ENCODE results near the gene FAM229A.
"Not testable (repeated sequence)": the region's sequence is repeated elsewhere in the genome, so short reads cannot be mapped to it uniquely, and the experiment has no call there.

Gene FAM229A

GRCh38 chr1:32361308-32361673 lies 994 bp downstream of the FAM229A start:
- Histone ChIP-seq H3K27me3 (ENCODE audit: control insufficient read depth, insufficient read depth, low read length) (peaks cover 3% of the 10 kb centered on the region; the same call in 1 of the 2 replicates), H3K4me3 (ENCODE audit: low read length) (no peak overlapping the region), H3K27ac (ENCODE audit: low read length) (no peak overlapping the region), H3K9me3 (ENCODE audit: control insufficient read depth, insufficient read depth, low read length) (no peaks in the 10 kb centered on the region), H3K36me3 (ENCODE audit: control insufficient read depth, insufficient read depth, low read length) (peaks cover 7% of the 10 kb centered on the region), H3K4me1 (ENCODE audit: control insufficient read depth, insufficient read depth, low read length) (peaks cover 3% of the 10 kb centered on the region)
- WGBS (ENCODE audit: insufficient coverage, insufficient read length), result no CpG with 5 or more reads among the region's 35 CpGs
- DNase-seq (ENCODE audit: low read depth, low spot score), result no peak

GRCh38 chr1:32358435-32358834 lies 3.9 kb downstream of the FAM229A start:
- no peak overlapping the region for H3K27ac ChIP-seq (ENCODE audit: low read length)
- peaks cover 3% of the 10 kb centered on the region for H3K4me1 ChIP-seq (ENCODE audit: control insufficient read depth, insufficient read depth, low read length)
- peaks cover 3% of the 10 kb centered on the region; the same call in 1 of the 2 replicates for H3K27me3 ChIP-seq (ENCODE audit: control insufficient read depth, insufficient read depth, low read length)
- no peak overlapping the region for H3K4me3 ChIP-seq (ENCODE audit: low read length)
- WGBS (ENCODE audit: insufficient coverage, insufficient read length), result no CpG with 5 or more reads among the region's 3 CpGs
- H3K9me3 ChIP-seq (ENCODE audit: control insufficient read depth, insufficient read depth, low read length), result no peaks in the 10 kb centered on the region
- H3K36me3 ChIP-seq (ENCODE audit: control insufficient read depth, insufficient read depth, low read length), result no peaks in the 10 kb centered on the region
- DNase-seq (ENCODE audit: low read depth, low spot score), result no peak

- Histone ChIP-seq H3K9me3 (ENCODE audit: control insufficient read depth, insufficient read depth, low read length) (no peaks in the 10 kb centered on the region), H3K36me3 (ENCODE audit: control insufficient read depth, insufficient read depth, low read length) (no peaks in the 10 kb centered on the region), H3K4me1 (ENCODE audit: control insufficient read depth, insufficient read depth, low read length) (peaks cover 3% of the 10 kb centered on the region), H3K4me3 (ENCODE audit: low read length) (no peak overlapping the region), H3K27me3 (ENCODE audit: control insufficient read depth, insufficient read depth, low read length) (peaks cover 3% of the 10 kb centered on the region; the same call in 1 of the 2 replicates), H3K27ac (ENCODE audit: low read length) (no peak overlapping the region)
- DNase-seq (ENCODE audit: low read depth, low spot score), result no peak
- WGBS (ENCODE audit: insufficient coverage, insufficient read length), result no CpG with 5 or more reads among the region's 6 CpGs
These were observed 4.7 kb downstream of the FAM229A start for GRCh38 chr1:32357614-32358013.

- H3K4me3 ChIP-seq (ENCODE audit: low read length), result no peak overlapping the region
- no peak overlapping the region for H3K27ac ChIP-seq (ENCODE audit: low read length)
- no CpG with 5 or more reads among the region's 1 CpG for WGBS (ENCODE audit: insufficient coverage, insufficient read length)
- peaks cover 3% of the 10 kb centered on the region; the same call in 1 of the 2 replicates for H3K27me3 ChIP-seq (ENCODE audit: control insufficient read depth, insufficient read depth, low read length)
- peaks cover 1% of the 10 kb centered on the region; the same call in 1 of the 2 replicates for H3K4me1 ChIP-seq (ENCODE audit: control insufficient read depth, insufficient read depth, low read length)
- H3K36me3 ChIP-seq (ENCODE audit: control insufficient read depth, insufficient read depth, low read length), result no peaks in the 10 kb centered on the region
- no peaks in the 10 kb centered on the region for H3K9me3 ChIP-seq (ENCODE audit: control insufficient read depth, insufficient read depth, low read length)
- DNase-seq (ENCODE audit: low read depth, low spot score), result no peak
These were observed 5.8 kb downstream of the FAM229A start for GRCh38 chr1:32356478-32356877.

- H3K9me3 ChIP-seq (ENCODE audit: control insufficient read depth, insufficient read depth, low read length); H3K36me3 ChIP-seq (ENCODE audit: control insufficient read depth, insufficient read depth, low read length); H3K27ac ChIP-seq (ENCODE audit: low read length); H3K4me3 ChIP-seq (ENCODE audit: low read length); H3K27me3 ChIP-seq (ENCODE audit: control insufficient read depth, insufficient read depth, low read length); H3K4me1 ChIP-seq (ENCODE audit: control insufficient read depth, insufficient read depth, low read length); DNase-seq (ENCODE audit: low read depth, low spot score): not testable (repeated sequence)
- no CpG with 5 or more reads among the region's 6 CpGs for WGBS (ENCODE audit: insufficient coverage, insufficient read length)
These were observed 6.5 kb downstream of the FAM229A start for GRCh38 chr1:32355778-32356177.

- no peaks in the 10 kb centered on the region for H3K36me3 ChIP-seq (ENCODE audit: control insufficient read depth, insufficient read depth, low read length)
- no CpG with 5 or more reads among the region's 2 CpGs for WGBS (ENCODE audit: insufficient coverage, insufficient read length)
- no peaks in the 10 kb centered on the region for H3K4me1 ChIP-seq (ENCODE audit: control insufficient read depth, insufficient read depth, low read length)
- no peak overlapping the region for H3K27ac ChIP-seq (ENCODE audit: low read length)
- H3K27me3 ChIP-seq (ENCODE audit: control insufficient read depth, insufficient read depth, low read length), result peaks cover 3% of the 10 kb centered on the region; the same call in 1 of the 2 replicates
- DNase-seq (ENCODE audit: low read depth, low spot score), result no peak
- H3K9me3 ChIP-seq (ENCODE audit: control insufficient read depth, insufficient read depth, low read length), result peaks cover 2% of the 10 kb centered on the region; the same call in 1 of the 2 replicates
- H3K4me3 ChIP-seq (ENCODE audit: low read length), result no peak overlapping the region
These were observed 8.3 kb downstream of the FAM229A start for GRCh38 chr1:32353886-32354570.

GRCh38 chr1:32353431-32353830 lies 8.9 kb downstream of the FAM229A start:
- no peak overlapping the region for H3K4me3 ChIP-seq (ENCODE audit: low read length)
- H3K36me3 ChIP-seq (ENCODE audit: control insufficient read depth, insufficient read depth, low read length), result no peaks in the 10 kb centered on the region
- H3K27me3 ChIP-seq (ENCODE audit: control insufficient read depth, insufficient read depth, low read length), result peaks cover 3% of the 10 kb centered on the region; the same call in 1 of the 2 replicates
- no peak for DNase-seq (ENCODE audit: low read depth, low spot score)
- H3K4me1 ChIP-seq (ENCODE audit: control insufficient read depth, insufficient read depth, low read length), result no peaks in the 10 kb centered on the region
- WGBS (ENCODE audit: insufficient coverage, insufficient read length), result no CpG with 5 or more reads among the region's 2 CpGs
- peaks cover 2% of the 10 kb centered on the region; the same call in 1 of the 2 replicates for H3K9me3 ChIP-seq (ENCODE audit: control insufficient read depth, insufficient read depth, low read length)
- H3K27ac ChIP-seq (ENCODE audit: low read length), result no peak overlapping the region

GRCh38 chr1:32352831-32353383 lies 9.4 kb downstream of the FAM229A start:
- no peaks in the 10 kb centered on the region for H3K36me3 ChIP-seq (ENCODE audit: control insufficient read depth, insufficient read depth, low read length)
- no CpG with 5 or more reads among the region's 2 CpGs for WGBS (ENCODE audit: insufficient coverage, insufficient read length)
- H3K27ac ChIP-seq (ENCODE audit: low read length), result no peak overlapping the region
- no peaks in the 10 kb centered on the region for H3K4me1 ChIP-seq (ENCODE audit: control insufficient read depth, insufficient read depth, low read length)
- no peak overlapping the region for H3K4me3 ChIP-seq (ENCODE audit: low read length)
- peaks cover 3% of the 10 kb centered on the region; the same call in 1 of the 2 replicates for H3K27me3 ChIP-seq (ENCODE audit: control insufficient read depth, insufficient read depth, low read length)
- no peak for DNase-seq (ENCODE audit: low read depth, low spot score)
- H3K9me3 ChIP-seq (ENCODE audit: control insufficient read depth, insufficient read depth, low read length), result peaks cover 2% of the 10 kb centered on the region; the same call in 1 of the 2 replicates

- H3K4me1 ChIP-seq (ENCODE audit: control insufficient read depth, insufficient read depth, low read length), result no peaks in the 10 kb centered on the region
- peaks cover 2% of the 10 kb centered on the region; the same call in 1 of the 2 replicates for H3K9me3 ChIP-seq (ENCODE audit: control insufficient read depth, insufficient read depth, low read length)
- H3K36me3 ChIP-seq (ENCODE audit: control insufficient read depth, insufficient read depth, low read length), result no peaks in the 10 kb centered on the region
- WGBS (ENCODE audit: insufficient coverage, insufficient read length), result no CpG with 5 or more reads among the region's 8 CpGs
- H3K4me3 ChIP-seq (ENCODE audit: low read length), result no peak overlapping the region
- no peak overlapping the region for H3K27ac ChIP-seq (ENCODE audit: low read length)
- DNase-seq (ENCODE audit: low read depth, low spot score), result no peak
- H3K27me3 ChIP-seq (ENCODE audit: control insufficient read depth, insufficient read depth, low read length), result peaks cover 3% of the 10 kb centered on the region; the same call in 1 of the 2 replicates
These were observed 10.0 kb downstream of the FAM229A start for GRCh38 chr1:32352239-32352745.

- H3K27me3 ChIP-seq (ENCODE audit: control insufficient read depth, insufficient read depth, low read length), result peaks cover 3% of the 10 kb centered on the region; the same call in 1 of the 2 replicates
- H3K4me3 ChIP-seq (ENCODE audit: low read length), result peak overlapping the region; percentile 73; the same call in 1 of the 2 replicates
- DNase-seq (ENCODE audit: low read depth, low spot score), result peak; percentile 82
- no peak overlapping the region for H3K27ac ChIP-seq (ENCODE audit: low read length)
- peaks cover 2% of the 10 kb centered on the region; the same call in 1 of the 2 replicates for H3K9me3 ChIP-seq (ENCODE audit: control insufficient read depth, insufficient read depth, low read length)
- WGBS (ENCODE audit: insufficient coverage, insufficient read length), result no CpG with 5 or more reads among the region's 75 CpGs
- H3K4me1 ChIP-seq (ENCODE audit: control insufficient read depth, insufficient read depth, low read length), result no peaks in the 10 kb centered on the region
- H3K36me3 ChIP-seq (ENCODE audit: control insufficient read depth, insufficient read depth, low read length), result no peaks in the 10 kb centered on the region
These were observed 10.7 kb downstream of the FAM229A start for GRCh38 chr1:32351399-32352238.
